HG03442 (cell line): Measurements from ENCODE around the gene KCTD16.

Source experiments
- ATAC-seq: cut with Tn5 transposase; IDR thresholded peaks from one replicate; pipeline ENCODE4 v1.9.1; 2021; ENCODE audit warnings: mild to moderate bottlenecking, moderate library complexity; ENCODE audit not compliant: unreplicated experiment

The KCTD16 gene

DNA sequence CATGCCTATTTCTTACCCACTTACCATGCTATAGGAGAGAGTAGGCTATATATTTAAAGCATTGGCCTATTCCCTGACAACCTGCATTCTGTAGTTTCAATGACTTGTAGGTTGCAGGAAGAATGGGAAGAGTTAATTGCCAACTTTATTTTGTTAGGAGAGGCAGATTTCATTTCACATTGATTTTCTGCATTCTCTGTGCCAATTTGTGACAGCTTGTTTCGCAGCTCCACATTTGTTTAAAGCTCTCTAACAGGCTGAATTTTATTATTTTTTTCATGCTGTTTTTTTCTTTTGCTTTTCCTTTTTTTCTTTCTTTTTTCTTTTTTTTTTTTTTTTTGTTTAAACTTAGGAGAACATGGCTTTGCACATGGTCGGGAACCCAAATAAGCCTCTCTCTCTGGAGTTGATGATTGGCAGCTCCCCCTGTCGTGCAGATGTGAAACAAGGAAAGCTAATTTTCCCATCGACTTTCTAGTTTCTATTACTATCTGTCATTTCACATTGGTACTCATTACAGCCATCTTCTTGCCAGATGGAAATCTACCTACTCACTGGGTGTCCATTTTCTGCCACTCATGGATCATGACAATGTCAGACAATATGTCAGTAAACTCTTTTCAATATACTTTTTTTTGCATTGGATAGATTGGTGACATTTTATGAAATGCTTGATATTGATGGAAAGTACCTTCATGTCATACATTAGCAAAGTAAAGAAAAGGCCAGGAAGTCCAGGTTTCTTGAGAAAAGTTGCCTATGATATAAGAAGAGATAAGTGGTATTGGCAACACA lies 223.2 kb downstream of the KCTD16 start:
- no peak for ATAC-seq

GRCh38 chr5:144395704-144396103 lies 225.0 kb downstream of the KCTD16 start:
- ATAC-seq: peak; percentile 46

DNA sequence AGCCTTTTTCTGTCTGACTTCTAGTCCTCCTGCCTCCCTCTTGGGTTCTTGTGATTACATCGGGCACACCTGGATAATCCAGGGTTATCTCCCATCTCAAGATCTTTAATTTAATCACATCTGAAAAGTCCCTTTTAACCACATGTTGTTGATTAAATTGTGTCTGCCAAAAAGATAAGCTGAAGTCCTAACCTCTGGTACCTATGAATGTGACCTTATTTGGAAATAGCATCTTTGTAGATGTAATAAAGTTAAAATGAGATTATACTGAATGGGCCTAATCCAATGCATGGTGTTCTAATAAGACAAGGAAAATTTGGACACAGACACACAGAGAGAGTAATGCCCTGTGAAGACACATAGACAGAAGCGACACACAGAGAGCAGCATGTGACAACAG lies 232.4 kb downstream of the KCTD16 start:
- ATAC-seq: no peak

GRCh38 chr5:144403817-144404420 lies 233.2 kb downstream of the KCTD16 start:
- no peak for ATAC-seq

GRCh38 chr5:144404672-144405071 lies 234.0 kb downstream of the KCTD16 start:
- no peak for ATAC-seq

DNA sequence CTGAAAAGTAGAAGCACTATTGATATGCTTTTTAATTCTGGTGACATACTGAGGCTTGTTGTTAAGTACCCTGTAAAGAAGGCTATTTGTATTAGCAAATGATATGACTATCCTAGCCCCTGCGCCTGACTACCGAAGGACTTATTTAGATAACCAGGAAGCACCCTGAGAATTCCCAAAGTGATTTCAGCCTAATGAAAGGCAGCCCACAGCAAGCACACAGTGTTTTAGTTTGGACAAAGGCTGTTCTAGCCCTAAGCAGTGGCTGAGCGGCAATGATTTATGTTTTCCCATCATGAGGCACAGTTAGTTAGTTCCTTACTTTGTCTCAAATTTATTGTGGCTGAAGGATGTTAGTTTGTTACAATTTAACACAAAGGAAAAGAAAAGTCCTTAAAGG lies 235.3 kb downstream of the KCTD16 start:
- ATAC-seq: no peak

GRCh38 chr5:144406442-144406841 lies 235.8 kb downstream of the KCTD16 start:
- no peak for ATAC-seq

- no peak for ATAC-seq
These were observed 243.7 kb downstream of the KCTD16 start for GRCh38 chr5:144414202-144415029.

DNA sequence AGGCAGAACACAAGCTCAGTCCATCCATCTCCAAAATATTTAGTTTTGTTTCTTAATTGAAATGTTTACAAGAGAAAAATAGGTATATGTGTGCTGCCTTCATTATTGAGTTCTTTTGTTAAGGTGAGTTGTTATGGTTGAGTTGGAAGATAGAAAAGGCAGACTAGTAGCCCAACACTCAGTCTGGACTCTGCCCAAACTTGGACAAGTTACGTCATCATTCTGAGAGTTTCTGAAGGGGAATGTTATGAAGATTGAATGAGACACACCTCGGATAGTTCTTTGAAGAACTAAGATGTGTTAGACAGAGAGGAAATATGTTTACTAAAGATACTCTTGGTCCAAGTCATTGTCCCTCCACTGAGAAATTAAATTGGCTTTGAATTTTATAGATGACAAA lies 245.5 kb downstream of the KCTD16 start:
- ATAC-seq: no peak

GRCh38 chr5:144418719-144419118 lies 248.0 kb downstream of the KCTD16 start:
- no peak for ATAC-seq

DNA sequence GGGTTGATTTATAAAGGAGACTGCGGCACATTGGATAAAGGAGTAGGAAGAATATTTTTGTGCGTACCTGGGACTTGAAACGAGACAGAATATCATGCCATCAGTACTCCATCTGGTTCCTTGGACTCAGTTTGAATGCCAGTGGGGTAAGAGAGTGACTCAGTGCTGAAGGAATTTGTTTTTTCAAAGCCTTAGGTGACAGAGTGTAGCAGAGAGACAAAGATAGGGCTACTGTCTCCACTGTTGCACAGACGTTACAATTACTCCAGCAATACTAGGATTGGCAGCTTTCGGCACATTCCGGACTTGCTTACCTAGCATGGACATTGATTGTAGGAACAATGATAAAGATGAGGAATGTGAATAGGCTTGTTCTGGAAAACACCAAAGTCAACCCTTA lies 250.7 kb downstream of the KCTD16 start:
- no peak for ATAC-seq

DNA sequence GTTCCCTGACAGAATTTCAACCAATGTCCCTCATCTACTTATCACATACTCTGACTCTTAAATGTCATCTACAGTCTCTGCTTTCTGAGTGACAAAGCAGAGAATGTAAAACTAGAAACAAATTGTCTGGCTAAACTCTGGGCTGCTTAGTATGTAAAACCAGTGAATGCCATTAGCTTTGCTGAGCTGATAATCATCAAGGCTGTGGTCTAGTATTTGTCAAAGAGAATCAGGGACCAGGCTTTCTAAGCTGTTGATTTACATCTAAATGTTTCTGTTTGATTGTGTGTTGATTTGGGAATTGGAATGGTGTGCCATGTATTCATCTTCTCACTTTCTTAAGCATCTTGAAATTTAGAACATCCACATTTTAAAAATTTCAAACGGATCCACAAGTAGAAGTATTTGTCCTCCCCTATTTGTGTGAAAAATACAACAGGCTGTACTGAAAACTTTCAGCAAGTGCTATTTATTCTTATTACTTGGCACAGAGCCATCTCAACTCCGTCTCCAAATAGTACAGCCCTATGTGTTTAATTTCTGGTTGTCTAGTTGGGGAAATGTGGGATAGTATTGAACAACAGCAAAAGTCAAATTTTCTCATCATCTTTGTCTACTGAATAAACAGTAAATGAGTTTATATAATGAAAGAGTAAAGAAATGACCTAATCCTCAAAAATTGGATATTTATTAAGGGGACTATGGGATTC lies 251.5 kb downstream of the KCTD16 start:
- ATAC-seq: no peak

DNA sequence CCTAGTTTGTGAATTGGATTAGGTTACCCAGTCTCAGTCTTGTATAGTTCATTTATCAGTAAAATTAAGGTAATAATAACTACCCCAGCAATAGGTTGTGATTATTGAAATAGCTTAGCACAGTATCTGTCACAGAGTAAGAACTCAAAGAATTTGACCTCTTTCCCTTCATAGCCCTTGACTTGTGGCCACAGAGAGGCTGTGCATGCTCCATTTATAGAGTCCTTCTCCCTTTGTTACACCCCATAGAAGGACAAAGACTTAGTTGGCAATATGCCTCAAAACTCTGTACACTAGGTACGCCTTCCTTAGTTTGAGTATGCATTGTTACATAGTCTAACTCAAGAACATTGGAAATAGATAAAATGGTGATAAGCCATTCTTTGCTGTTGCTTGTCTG lies 257.2 kb downstream of the KCTD16 start:
- no peak for ATAC-seq

DNA sequence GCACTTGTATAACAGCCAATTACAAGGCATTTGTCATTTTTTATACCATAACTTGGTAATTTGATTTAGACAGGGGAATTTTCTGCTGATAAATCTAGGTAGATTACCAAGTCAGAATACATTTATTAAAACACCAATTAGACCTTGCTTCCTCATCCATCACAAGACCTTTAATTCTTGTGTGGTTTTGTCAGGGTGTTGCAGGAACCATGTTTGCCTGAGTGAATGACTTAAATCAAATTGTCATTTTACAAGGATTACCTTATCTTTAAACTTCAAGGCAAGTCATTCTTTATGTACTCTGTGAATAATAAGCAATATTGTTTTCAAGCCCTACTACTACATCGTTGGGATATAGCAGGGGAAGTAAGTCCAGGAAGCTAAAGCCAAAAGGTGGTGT lies 257.7 kb downstream of the KCTD16 start:
- no peak for ATAC-seq

DNA sequence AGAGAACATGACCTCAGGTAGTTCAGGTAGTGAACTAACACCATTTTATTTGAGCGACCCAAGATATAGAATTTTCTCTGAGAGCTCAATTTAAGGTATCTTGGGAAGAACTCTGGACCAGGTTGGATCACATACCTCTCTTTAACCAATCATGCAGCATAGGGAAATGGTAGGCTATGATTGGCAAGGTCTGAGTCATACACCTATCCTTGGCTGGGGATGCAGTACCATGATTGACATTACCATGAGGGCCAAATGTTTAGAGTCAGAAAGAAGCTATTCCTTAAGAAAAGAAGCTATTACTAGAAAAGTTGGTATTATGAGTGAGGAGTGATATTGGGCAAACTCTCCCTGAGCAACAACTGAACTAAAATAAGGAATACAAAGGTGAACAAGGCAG lies 258.7 kb downstream of the KCTD16 start:
- no peak for ATAC-seq

DNA sequence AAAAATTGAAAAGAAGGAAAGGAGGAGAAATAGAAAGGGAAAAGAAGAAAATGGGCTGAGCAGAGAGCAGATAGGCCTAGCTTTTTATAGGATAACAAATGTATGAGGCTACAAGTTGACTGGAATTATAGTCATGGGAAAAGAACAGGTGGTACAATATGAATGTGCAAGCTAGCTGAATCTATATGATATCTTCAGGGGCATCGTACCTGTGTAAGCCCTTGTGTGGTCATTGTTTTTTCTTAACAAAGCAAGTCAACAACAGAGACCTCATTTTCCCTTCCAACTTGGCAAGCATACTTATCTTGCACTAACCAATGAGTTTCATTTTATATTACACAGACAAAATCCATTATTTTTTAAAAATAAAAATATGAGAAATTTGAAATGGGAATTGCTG lies 259.2 kb downstream of the KCTD16 start:
- no peak for ATAC-seq

DNA sequence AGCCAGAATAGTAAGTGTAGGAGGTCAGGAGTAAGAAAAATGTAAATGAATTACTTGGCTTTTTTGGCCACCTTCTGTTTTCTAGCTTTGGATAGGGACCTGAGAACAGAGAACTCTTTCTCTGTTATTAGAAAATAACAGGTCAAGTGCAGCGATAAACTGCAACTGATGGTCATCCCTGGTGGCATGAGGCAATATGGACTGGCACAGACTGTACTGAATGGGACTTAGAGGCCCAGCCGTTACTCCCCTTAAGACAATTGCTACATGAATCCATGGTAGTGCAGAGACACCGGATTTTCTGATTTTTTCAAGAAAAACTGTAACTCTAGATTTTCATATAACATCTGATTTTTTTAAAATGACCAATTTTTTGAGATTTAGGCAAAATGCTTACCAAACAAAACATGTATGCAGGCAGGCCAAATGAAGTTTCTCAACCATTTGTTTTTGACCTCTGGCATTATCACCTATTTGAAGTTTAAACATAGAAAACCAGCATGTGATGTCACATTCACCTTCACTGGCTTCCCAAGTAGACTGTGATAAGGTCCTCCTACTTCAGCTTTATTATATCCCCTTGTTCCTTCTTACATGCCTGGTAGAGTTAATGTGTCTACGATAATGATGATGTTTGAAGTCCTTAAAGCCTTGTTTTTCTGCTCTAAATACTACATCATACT lies 262.6 kb downstream of the KCTD16 start:
- no peak for ATAC-seq

DNA sequence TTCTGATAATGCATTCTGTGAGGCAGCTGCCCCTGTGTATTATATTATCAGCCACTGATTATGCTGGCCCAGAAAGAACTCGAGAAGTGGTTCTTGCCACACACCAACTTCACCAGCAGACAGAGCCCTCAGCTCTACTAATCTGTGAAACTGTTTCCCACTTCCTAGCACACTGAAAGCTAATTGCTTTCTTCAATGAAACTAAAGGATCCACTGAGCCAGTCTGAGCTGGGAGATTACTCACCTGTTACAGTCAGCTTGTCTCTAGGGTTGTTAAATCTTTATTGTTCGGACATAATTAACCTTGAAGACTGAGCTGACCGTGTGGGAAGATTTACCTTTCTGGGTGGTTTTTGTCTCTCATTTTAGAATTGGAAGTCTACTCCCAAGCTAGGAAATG lies 263.2 kb downstream of the KCTD16 start:
- no peak for ATAC-seq

DNA sequence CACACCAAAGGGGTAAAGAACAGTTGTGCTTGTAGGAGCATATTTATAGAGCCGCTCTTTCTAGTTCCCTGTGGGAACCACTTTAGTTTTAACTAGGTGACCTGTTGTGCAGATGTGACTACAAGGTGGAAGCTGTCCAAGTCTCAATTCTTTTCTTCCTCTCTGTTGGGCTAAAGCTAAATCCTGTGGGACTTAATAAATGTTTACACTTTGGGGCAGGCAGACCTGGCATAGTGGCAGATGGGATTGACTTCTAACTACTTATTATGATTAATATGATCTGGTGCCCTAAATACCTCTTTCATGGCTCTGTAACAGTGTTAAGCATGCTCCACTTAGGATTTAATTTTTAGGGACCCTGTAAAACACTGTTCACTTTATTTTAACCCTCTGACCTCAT lies 265.3 kb downstream of the KCTD16 start:
- no peak for ATAC-seq

DNA sequence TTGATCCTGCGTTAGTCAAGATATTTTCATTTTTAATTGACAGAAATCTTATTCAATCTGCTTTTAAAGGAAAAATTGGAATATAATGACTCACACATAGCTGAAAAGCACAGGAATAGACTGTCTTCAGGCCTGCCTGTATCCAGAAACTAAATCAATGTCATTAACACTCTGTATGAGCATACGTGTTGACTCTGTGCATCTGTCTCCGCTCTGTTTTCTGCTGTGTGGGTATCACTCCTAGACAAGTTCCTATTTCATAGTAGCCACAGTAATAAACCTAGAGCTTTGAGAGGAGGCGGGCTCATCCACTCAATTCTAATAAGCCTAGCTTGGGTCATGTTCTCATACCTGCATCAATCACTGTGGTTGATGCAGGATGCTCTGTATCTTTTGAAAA lies 267.6 kb downstream of the KCTD16 start:
- ATAC-seq: no peak

- ATAC-seq: no peak
These were observed 277.8 kb downstream of the KCTD16 start for GRCh38 chr5:144448457-144448856.
